GM19395 (cell line): Measurements from ENCODE around the gene HECW1.

Source experiments
- ATAC-seq: cut with Tn5 transposase; IDR thresholded peaks from one replicate; pipeline ENCODE4 v1.9.1; 2021; ENCODE audit warnings: mild to moderate bottlenecking, moderate library complexity; ENCODE audit not compliant: unreplicated experiment

The HECW1 gene

GRCh38 chr7:43248961-43249822 lies 136.7 kb downstream of the HECW1 start:
- no peak for ATAC-seq

GRCh38 chr7:43249823-43250145 lies 137.3 kb downstream of the HECW1 start:
- ATAC-seq = no peak

- no peak for ATAC-seq
Observed at GRCh38 chr7:43260980-43261878, 148.8 kb downstream of the HECW1 start.

- no peak for ATAC-seq
Observed at GRCh38 chr7:43265139-43265538, 152.7 kb downstream of the HECW1 start.

GRCh38 chr7:43273939-43274719 lies 161.7 kb downstream of the HECW1 start:
- ATAC-seq = no peak

- no peak for ATAC-seq
Observed at GRCh38 chr7:43274752-43275151, 162.3 kb downstream of the HECW1 start.

GRCh38 chr7:43276547-43276946 lies 164.1 kb downstream of the HECW1 start:
- ATAC-seq = no peak

GRCh38 chr7:43278088-43278644 lies 165.7 kb downstream of the HECW1 start:
- ATAC-seq = no peak

GRCh38 chr7:43281268-43281667 lies 168.8 kb downstream of the HECW1 start:
- no peak for ATAC-seq

GRCh38 chr7:43283706-43284105 lies 171.3 kb downstream of the HECW1 start:
- ATAC-seq = no peak

- ATAC-seq = no peak
Observed at GRCh38 chr7:43289826-43290225, 177.4 kb downstream of the HECW1 start.

GRCh38 chr7:43290978-43291377 lies 178.5 kb downstream of the HECW1 start:
- ATAC-seq = no peak

- ATAC-seq = no peak
Observed at GRCh38 chr7:43291789-43292188, 179.3 kb downstream of the HECW1 start.

- ATAC-seq = no peak
Observed at GRCh38 chr7:43292384-43292783, 179.9 kb downstream of the HECW1 start.

- no peak for ATAC-seq
Observed at GRCh38 chr7:43294080-43294630, 181.7 kb downstream of the HECW1 start.

- ATAC-seq = no peak
Observed at GRCh38 chr7:43295429-43295828, 183.0 kb downstream of the HECW1 start.

GRCh38 chr7:43296306-43296705 lies 183.9 kb downstream of the HECW1 start:
- no peak for ATAC-seq

- no peak for ATAC-seq
Observed at GRCh38 chr7:43298617-43299016, 186.2 kb downstream of the HECW1 start.

- no peak for ATAC-seq
Observed at GRCh38 chr7:43300121-43300520, 187.7 kb downstream of the HECW1 start.

- ATAC-seq = no peak
Observed at GRCh38 chr7:43302211-43302711, 189.8 kb downstream of the HECW1 start.
